HepG2 (cell line): Measurements from ENCODE around the gene CCT4. TPM values are rescaled to one million over a fixed set of nuclear protein-coding genes. Genes with fewer than 3 reads are reported as not detected.

ENCODE experiments used
- AGO2 ChIP-seq: fragments of 200-400 bp; formaldehyde crosslinking; optimal IDR thresholded peaks from 2 replicates; pipeline ENCODE3; 2017; ENCODE audit warnings: mild to moderate bottlenecking, low read depth, low read length, moderate library complexity
- ATAD3A ChIP-seq: sonication (generic); formaldehyde crosslinking; IDR thresholded peaks from 2 replicates; pipeline ENCODE4 v1.4.0; 2020; ENCODE audit warnings: missing genetic modification reagents
- FOXP1 ChIP-seq, 2 experiments: fragments of 450-650 bp in 1 of 2; IDR thresholded peaks; 2 replicates each; pipeline ENCODE4 v1.6.1; 2017 to 2018; ENCODE audit warnings: antibody characterized with exemption in 1 of 2
- GTF2F1 ChIP-seq: fragments of 150-350 bp; IDR thresholded peaks from 2 replicates; pipeline ENCODE4 v1.6.1; 2014; ENCODE audit warnings: low read length
- HDAC2 ChIP-seq: sonication (generic); formaldehyde crosslinking; IDR thresholded peaks from 2 replicates; pipeline ENCODE4 v1.4.0; 2020; ENCODE audit warnings: missing genetic modification reagents
- HNRNPUL1 ChIP-seq: fragments of 200-400 bp; formaldehyde crosslinking; IDR thresholded peaks from 2 replicates; pipeline ENCODE4 v1.6.1; 2017; ENCODE audit warnings: low read depth, mild to moderate bottlenecking, low read length, moderate library complexity
- KAT7 ChIP-seq: IDR thresholded peaks from 2 replicates; pipeline ENCODE4 v1.6.1; 2018; ENCODE audit warnings: borderline replicate concordance, missing compliant biosample characterization
- MXD4 ChIP-seq: IDR thresholded peaks from 2 replicates; pipeline ENCODE4 v1.6.1; 2016; ENCODE audit warnings: mild to moderate bottlenecking, missing biosample characterization, missing genetic modification reagents
- MYNN ChIP-seq: sonication (generic); formaldehyde crosslinking; IDR thresholded peaks from 2 replicates; pipeline ENCODE4 v1.4.0; 2020; ENCODE audit warnings: mild to moderate bottlenecking, low read depth, missing genetic modification reagents
- POLR2AphosphoS2 ChIP-seq: IDR thresholded peaks from 2 replicates; pipeline ENCODE4 v1.6.1; 2011; ENCODE audit warnings: low read depth, low read length, improper control_type of control experiment
- RFX5 ChIP-seq: IDR thresholded peaks from 2 replicates; pipeline ENCODE4 v1.6.1; 2011; ENCODE audit warnings: low read depth, low read length, improper control_type of control experiment
- ZBTB42 ChIP-seq: sonication (generic); formaldehyde crosslinking; IDR thresholded peaks from 2 replicates; pipeline ENCODE4 v1.5.0; 2020; ENCODE audit warnings: mild to moderate bottlenecking, missing genetic modification reagents
- ZC3H13 ChIP-seq: sonication (generic); formaldehyde crosslinking; IDR thresholded peaks from 2 replicates; pipeline ENCODE4 v1.8.1; 2023; ENCODE audit warnings: mild to moderate bottlenecking, missing genetic modification reagents, moderate library complexity
- ZNF207 ChIP-seq: fragments of 450-650 bp; IDR thresholded peaks from 2 replicates; pipeline ENCODE4 v1.6.1; 2016; ENCODE audit warnings: antibody characterized with exemption, borderline replicate concordance
- ZNF431 ChIP-seq: sonication (generic); formaldehyde crosslinking; IDR thresholded peaks from 2 replicates; pipeline ENCODE4 v1.9.0; 2022; ENCODE audit warnings: missing genetic modification reagents, low read depth, mild to moderate bottlenecking, borderline replicate concordance
- ZNF563 ChIP-seq: sonication (generic); formaldehyde crosslinking; IDR thresholded peaks from 2 replicates; pipeline ENCODE4 v1.8.0; 2022; ENCODE audit warnings: mild to moderate bottlenecking, moderate library complexity, missing genetic modification reagents
- ZNF746 ChIP-seq: sonication (generic); formaldehyde crosslinking; IDR thresholded peaks from 2 replicates; pipeline ENCODE4 v1.8.0; 2022; ENCODE audit warnings: mild to moderate bottlenecking, missing genetic modification reagents
- ZNF879 ChIP-seq: sonication (generic); formaldehyde crosslinking; IDR thresholded peaks from 2 replicates; pipeline ENCODE4 v1.8.1; 2023; ENCODE audit warnings: missing genetic modification reagents
- polyA plus RNA-seq, 8 experiments: library from polyadenylated mRNA; depleted of rRNA in 3 of 8; stranded (reverse) in 7 of 8; unstranded in 1 of 8; fragments of >200 nt; fragmentation: Illumina TruSeq in 4 of 8; extraction: Trizol in 4 of 8; gene quantifications; 2 replicates each; pipeline versions ENCODE4 v1.2.1 to v1.2.3, GENCODE V29; 2011 to 2016; ENCODE audit warnings: low read depth in 4 of 8, missing spikeins in 1 of 8, mixed read lengths in 1 of 8; ENCODE audit not compliant: insufficient read depth in 1 of 8
- total RNA-seq, 5 experiments: library from RNA; depleted of rRNA; stranded (reverse); fragments of >200 nt; fragmentation: Illumina TruSeq; extraction: Trizol; gene quantifications; 2 replicates each; pipeline ENCODE4 v1.2.3, GENCODE V29; 2016; ENCODE audit warnings: low read depth in 1 of 5
- TF ChIP-seq, protein P1 (sequence below): sonication (generic); formaldehyde crosslinking; IDR thresholded peaks from 2 replicates; pipeline ENCODE4 v1.5.1; 2020; ENCODE audit warnings: mild to moderate bottlenecking, missing genetic modification reagents, moderate library complexity
- TF ChIP-seq, protein P2 (sequence below): sonication (generic); formaldehyde crosslinking; conservative IDR thresholded peaks from 2 replicates; pipeline ENCODE4 v1.4.0; 2020; ENCODE audit warnings: missing genetic modification reagents

CCT4 gene
- total and polyA plus RNA-seq, 2 of the 13 experiments (the other 11 are each of a cell fraction or from before 2014, with no cell fraction given) = 138 to 340 TPM

DNA sequence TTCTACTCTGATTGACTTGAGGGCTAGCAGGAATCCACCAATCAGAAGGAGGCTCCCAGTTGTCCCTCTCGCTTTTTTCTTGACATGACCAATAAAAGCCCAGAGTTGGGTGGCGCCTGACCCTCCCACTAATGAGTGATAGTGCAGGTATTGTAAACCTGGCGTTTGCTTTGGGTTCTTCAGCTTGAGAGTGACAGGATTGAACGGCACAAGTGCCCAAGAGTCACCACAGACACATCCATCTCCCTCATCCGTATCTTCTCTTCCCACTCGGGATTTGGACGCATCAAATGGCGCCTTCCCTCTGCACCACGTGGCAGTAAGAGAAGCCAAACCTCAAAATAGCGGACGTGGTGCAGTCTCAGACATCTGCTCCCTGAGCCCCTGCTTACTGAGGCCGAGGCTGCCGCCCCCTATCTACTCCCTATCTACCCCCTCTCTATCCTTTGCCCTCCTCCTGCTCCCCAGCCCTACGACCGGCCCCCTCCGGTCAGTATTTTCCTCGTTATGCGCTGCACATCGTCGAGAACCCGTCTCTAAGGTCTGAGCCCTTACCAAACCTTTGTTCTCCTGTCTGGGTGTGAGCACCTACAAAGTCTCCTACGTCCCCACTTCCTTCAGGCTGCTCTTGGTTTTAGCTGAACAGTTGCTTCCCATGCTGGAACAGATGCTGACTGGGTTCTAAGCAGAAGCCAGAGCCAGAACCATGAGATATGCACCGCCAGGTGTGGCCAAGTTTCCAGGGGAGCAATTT, 33.7 kb downstream of the CCT4 start (continued):
- TF ChIP-seq GTF2F1 (0 out of 2 replicates have a peak, but pooled peaks have one; percentile 7), ZNF563 (CRISPR knock-in tag) (peak; percentile 27; the same call in 1 of the 2 replicates), FOXP1 (IDR thresholded peaks at IDR 0.05) (no peak), FOXP1 (CRISPR knock-in tag; IDR thresholded peaks at IDR 0.05) (0 out of 2 replicates have a peak, but pooled peaks have one; percentile 9), RFX5 (peak; percentile 29; the same call in 1 of the 2 replicates), MYNN (CRISPR knock-in tag) (no peak), ZNF746 (CRISPR knock-in tag) (no peak; the same call in 1 of the 2 replicates), ZNF207 (no peak), AGO2 (no peak), POLR2AphosphoS2 (no peak), ZNF879 (peak; percentile 74; the same call in 1 of the 2 replicates), MXD4 (CRISPR knock-in tag) (no peak; the same call in 1 of the 2 replicates), HNRNPUL1 (no peak), HDAC2 (CRISPR knock-in tag) (0 out of 2 replicates have a peak, but pooled peaks have one; percentile 8), KAT7 (0 out of 2 replicates have a peak, but pooled peaks have one; percentile 31), ATAD3A (CRISPR knock-in tag) (peak; percentile 78; the same call in 1 of the 2 replicates), ZBTB42 (CRISPR knock-in tag) (no peak), ZC3H13 (CRISPR knock-in tag) (peak; percentile 37; the same call in 1 of the 2 replicates), ZNF431 (CRISPR knock-in tag) (peak; percentile 88)
- TF ChIP-seq, protein P1, sequence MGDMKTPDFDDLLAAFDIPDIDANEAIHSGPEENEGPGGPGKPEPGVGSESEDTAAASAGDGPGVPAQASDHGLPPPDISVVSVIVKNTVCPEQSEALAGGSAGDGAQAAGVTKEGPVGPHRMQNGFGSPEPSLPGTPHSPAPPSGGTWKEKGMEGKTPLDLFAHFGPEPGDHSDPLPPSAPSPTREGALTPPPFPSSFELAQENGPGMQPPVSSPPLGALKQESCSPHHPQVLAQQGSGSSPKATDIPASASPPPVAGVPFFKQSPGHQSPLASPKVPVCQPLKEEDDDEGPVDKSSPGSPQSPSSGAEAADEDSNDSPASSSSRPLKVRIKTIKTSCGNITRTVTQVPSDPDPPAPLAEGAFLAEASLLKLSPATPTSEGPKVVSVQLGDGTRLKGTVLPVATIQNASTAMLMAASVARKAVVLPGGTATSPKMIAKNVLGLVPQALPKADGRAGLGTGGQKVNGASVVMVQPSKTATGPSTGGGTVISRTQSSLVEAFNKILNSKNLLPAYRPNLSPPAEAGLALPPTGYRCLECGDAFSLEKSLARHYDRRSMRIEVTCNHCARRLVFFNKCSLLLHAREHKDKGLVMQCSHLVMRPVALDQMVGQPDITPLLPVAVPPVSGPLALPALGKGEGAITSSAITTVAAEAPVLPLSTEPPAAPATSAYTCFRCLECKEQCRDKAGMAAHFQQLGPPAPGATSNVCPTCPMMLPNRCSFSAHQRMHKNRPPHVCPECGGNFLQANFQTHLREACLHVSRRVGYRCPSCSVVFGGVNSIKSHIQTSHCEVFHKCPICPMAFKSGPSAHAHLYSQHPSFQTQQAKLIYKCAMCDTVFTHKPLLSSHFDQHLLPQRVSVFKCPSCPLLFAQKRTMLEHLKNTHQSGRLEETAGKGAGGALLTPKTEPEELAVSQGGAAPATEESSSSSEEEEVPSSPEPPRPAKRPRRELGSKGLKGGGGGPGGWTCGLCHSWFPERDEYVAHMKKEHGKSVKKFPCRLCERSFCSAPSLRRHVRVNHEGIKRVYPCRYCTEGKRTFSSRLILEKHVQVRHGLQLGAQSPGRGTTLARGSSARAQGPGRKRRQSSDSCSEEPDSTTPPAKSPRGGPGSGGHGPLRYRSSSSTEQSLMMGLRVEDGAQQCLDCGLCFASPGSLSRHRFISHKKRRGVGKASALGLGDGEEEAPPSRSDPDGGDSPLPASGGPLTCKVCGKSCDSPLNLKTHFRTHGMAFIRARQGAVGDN (CRISPR knock-in tag) = peak; percentile 88
- TF ChIP-seq, protein P2, sequence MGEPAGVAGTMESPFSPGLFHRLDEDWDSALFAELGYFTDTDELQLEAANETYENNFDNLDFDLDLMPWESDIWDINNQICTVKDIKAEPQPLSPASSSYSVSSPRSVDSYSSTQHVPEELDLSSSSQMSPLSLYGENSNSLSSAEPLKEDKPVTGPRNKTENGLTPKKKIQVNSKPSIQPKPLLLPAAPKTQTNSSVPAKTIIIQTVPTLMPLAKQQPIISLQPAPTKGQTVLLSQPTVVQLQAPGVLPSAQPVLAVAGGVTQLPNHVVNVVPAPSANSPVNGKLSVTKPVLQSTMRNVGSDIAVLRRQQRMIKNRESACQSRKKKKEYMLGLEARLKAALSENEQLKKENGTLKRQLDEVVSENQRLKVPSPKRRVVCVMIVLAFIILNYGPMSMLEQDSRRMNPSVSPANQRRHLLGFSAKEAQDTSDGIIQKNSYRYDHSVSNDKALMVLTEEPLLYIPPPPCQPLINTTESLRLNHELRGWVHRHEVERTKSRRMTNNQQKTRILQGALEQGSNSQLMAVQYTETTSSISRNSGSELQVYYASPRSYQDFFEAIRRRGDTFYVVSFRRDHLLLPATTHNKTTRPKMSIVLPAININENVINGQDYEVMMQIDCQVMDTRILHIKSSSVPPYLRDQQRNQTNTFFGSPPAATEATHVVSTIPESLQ (CRISPR knock-in tag) = peak; percentile 34; the same call in 1 of the 2 replicates
